Subcutaneous preadipocyte (primary cell): ENCODE results near the gene PNKP. TPM values are rescaled to one million over a fixed set of nuclear protein-coding genes. Genes with fewer than 3 reads are reported as not detected.

Source experiments
- small RNA-seq: library from RNA; depleted of rRNA; stranded (forward); fragments of <200 nt; gene quantifications from one replicate; pipeline ENCODE3, GENCODE V24; 2012
- total RNA-seq: library from RNA; depleted of rRNA; stranded (reverse); fragments of >200 nt; gene quantifications from 2 replicates; pipeline ENCODE4 v1.2.3, GENCODE V29; 2012

Gene PNKP
- 33.8 and 55.5 TPM in 2 replicates for total RNA-seq

DNA sequence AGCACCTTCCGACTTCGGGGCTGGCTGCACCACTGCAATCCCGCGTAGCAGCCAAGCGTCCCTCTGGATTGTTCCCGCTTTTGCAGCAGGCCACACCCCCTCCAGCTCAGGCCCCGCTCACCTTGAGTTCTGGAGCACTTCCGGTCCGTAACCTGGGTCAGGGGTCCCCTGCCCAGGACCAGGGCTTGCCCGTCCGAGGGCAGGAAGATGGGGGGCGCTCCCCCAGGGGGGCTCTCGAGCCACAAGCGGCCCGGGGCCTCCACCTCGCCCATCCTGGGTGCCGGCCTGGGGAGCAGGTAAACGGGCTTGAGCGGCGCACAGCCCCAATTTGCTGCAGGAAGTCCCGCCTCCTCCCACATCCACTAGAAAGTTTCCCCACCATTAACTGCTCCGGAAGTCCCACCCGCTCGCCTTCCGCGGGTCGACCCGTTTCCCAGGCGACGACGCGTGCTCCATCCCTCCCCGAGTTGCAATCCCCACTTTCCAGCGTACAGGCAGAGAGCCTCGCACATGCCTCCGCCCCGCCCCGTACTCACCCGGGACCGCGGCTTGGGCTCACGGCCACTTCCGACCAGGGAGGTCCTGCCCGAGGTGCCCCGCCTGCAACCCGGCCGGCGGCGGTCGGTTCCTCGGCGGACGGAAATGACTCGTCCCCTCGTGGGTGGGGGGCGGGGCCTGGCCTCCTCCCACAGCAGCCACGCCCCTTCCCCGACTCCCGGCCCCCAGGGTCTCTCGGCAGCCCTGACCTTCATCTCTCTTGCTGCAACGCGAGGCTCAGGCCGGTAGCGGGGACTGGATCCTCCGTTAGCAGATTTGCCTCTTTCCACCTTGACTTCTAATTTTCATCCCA is at the start of gene PNKP:
TSS of gene PNKP (minus strand) at position 644 of the 850 bp plus-strand sequence. CDS start at position 272, 372 bp downstream.

DNA sequence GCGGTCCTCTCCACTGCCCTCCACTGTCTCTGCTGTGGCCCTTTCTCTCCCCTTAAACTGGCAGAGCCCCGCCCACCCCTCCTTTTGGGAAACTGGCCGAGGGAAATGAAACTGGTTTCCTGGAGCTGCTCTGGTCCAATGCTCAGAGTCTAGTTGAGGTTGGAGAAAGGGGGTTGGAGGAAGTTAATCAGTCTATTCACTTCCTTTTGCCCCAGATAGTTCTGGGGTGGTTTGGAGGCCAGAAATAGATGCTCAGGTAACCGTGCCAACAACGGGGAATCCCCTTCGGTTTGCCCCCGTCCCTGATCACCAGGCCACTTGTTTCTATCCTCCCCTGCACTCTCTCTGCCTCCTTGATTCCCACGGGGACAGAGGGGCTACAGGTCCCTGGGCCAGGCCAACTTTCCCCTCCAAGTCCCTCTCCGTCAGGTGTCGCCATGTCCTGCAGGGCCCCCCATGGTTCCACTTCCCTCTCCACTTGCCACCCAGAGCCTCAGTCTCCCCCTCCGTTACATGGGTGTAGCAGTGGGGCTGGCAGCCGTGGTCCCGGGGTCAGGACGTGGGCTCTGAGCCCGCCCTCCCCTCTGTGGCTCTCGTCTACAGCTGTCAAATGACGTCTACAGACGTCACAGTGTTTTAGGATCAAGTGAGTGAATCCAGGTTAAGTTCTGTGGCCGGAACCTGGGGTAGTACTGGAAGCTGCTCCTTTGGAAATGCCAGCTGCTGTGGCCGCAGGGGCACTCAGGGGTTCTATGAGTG is 29.7 kb upstream of the PNKP start, which contains the start of gene IL4I1:
TSS of gene IL4I1 (minus strand) at position 25 of the 759 bp plus-strand sequence. CDS start 727 bp downstream, outside the sequence.

DNA sequence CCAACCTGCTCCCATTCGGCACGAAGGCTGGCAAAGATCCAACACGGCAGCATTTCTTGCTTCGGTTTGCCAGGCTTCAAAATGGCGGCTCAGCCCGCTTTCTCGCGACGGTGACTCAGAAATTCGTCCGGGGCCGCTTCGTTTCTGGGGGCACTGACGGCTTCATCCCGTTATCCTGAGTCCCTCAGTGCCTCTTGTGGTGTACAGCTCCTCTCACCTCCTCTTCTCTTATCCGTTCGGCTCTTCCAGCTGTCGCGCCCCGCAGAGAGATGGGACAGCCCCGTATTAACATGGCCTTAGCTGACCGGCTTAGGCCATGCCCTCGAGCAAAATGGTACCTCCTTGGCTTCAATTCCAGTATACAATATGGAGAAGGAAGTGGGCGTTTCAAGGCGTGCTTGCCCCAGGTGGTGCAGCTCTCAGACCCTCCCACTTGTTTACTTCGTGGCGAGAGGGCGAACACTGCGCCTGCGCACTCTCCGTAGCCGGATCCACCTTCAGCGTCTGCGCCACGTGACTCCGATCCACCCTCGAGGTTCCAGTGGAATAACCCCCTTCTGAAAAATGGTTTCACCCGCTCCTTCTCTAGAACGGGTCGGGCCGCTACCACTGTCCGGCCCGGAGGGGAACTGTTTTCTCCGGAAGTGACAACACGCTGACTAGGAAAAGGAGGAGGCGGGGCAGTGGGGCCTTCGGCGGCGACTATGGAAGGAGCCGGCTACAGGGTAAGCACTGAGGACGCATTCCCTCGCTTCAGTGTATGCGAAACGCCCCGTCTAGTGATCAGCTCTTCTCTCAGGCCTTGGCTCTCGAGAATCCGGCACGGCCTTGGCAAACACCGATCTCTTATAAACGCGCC is 9.9 kb upstream of the PNKP start, which contains the start of the genes AKT1S1 and TBC1D17:
TSS of gene AKT1S1 (minus strand) at position 336 of the 859 bp plus-strand sequence. CDS start 4,060 bp downstream, outside the sequence.
TSS of gene TBC1D17 (plus strand) at position 683 of the 859 bp plus-strand sequence. CDS start at position 705, 22 bp downstream.

DNA sequence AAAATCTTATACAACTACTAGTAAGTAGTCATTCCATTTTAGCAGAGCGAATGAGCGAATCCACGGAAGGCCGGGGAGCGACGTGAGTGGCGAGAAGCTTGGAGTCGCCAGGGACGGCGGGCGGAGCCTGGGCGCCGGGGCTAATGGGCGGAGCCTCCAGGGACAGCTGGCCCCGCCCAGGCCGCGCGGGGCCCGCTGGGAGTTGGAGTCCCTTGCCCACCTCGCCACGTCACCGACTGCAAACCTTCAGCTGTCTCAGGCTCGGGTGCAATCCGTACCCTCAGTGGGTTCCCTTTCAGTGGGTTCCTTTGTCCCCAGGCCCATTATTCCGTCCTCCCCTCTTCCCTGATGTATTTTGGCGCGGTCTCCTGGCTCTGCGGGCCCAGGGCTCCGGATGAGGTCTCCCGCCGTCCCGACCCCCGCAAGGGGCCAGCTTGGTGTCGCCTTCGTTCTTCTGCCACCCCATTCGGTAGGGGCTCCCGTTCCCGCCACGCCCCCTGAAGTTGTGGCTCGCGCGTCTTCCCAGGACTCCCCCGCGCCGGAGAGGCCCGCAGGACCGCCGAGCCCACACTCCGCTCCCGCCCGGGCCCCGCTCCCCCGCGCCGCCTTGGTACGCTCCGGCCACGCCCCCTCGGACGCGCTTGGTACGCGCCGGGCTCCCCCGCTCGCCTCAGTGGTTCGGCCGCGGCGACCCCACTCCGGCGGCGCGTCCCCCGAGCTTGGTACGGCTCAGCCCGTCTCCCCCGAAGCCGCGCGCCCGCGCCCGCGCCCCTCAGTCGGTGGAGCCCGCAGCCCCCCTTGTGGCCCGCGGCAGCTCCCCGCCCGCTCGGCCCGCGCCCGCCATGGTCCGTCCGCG is 16.7 kb downstream of the PNKP start, which contains the start of gene PTOV1:
TSS of gene PTOV1 (plus strand) at position 673 of the 856 bp plus-strand sequence.

DNA sequence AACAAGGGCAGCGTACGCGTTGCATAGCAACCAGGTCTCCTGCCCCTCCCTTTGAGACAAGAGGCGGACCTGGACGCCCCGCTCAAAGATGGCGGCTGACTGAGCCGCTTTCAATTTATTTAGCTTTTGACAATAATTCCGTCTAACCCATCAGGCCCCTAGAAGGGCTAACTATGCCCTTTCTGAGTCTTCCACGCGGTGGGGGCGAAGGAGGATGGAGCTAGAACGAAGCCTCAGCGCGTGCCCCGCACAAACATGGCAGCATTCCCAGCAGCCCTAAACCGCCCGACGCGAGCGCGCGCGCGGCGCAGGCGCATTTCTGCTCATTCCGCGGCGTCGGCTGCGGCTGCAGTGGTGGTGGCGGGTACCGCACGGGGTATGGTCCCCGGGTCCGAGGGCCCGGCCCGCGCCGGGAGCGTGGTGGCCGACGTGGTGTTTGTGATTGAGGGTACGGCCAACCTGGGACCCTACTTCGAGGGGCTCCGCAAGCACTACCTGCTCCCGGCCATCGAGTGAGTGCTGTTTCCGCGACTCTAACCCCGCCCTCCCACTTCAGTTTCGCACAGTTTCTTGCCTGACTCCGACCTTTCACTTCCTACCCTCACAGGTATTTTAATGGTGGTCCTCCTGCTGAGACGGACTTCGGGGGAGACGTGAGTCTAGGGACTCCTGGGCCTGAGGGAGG is 49.3 kb downstream of the PNKP start, which contains the start of gene MED25:
TSS of gene MED25 (plus strand) at position 326 of the 685 bp plus-strand sequence. CDS start at position 379, 53 bp downstream.

DNA sequence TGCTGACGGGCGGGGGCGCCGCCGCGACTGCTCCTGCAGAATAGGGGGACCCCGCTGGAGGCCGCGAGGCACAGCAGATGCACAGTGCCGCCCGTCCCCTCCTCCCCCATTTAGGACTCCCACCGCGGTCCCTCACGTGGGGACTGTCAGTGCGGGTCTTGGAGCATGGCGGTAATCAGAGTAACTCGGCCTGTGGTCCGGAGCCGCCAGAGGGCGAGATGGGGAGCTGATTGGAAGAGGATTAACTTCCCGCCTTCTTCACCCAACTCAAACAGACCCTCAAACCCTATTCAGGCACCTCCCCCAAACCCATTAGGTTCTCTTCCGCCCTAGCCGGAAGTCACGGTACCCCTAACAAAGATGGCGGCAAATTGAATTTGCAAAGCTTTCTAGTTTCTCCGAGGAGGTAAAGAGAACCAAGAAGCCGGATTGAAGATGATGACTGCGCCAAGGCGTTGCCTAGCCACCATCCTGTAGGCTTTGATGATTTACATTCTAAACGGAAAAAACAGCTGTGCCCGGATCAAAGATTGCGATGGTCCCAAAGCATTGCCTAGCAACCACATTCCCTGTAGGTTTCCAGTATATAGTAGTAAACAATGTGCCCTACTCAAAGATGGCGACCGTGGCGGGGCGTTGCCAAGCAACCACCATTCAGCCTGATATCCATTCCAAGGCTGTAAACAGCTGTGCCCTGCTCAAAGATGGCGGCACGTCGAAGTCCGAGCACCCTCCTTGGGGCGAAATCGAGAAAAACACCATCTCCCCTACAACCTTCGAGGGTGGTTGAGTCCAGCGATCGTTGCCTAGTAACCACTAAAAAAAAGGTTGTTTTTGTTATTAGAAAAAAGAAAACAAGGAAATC is 54.1 kb downstream of the PNKP start, which contains the start of gene FUZ:
TSS of gene FUZ (minus strand) at position 296 of the 865 bp plus-strand sequence. CDS start at position 110, 186 bp downstream.

Small RNAs within 50 kb of the gene (small RNA-seq; reads per million reads assigned to genes)
- gene MIR4749 = not detected

Other genes with a start within 250 kb of the PNKP start
- gene RRAS, start 227.4 kb downstream of the PNKP start, total RNA-seq = 39.3 and 42.0 TPM in 2 replicates
- gene SCAF1, start 225.4 kb downstream of the PNKP start, total RNA-seq = 15.4 and 19.9 TPM in 2 replicates
- gene IRF3, start 201.7 kb downstream of the PNKP start, total RNA-seq = 47.5 and 53.3 TPM in 2 replicates
- 5.9 and 9.4 TPM in 2 replicates for gene BCL2L12, start 201.6 kb downstream of the PNKP start, total RNA-seq
- 341 and 403 TPM in 2 replicates for gene PRMT1, start 190.3 kb downstream of the PNKP start, total RNA-seq
- gene ADM5, start 178.0 kb downstream of the PNKP start, total RNA-seq = 0.73 and 1.2 TPM in 2 replicates
- gene CPT1C, start 176.5 kb downstream of the PNKP start, total RNA-seq = 16.0 and 22.0 TPM in 2 replicates
- 0.59 and 1.5 TPM in 2 replicates for gene TSKS, start 104.3 kb downstream of the PNKP start, total RNA-seq
- gene AP2A1, start 100.6 kb downstream of the PNKP start, total RNA-seq = 131 and 140 TPM in 2 replicates
- gene FUZ, start 54.3 kb downstream of the PNKP start, total RNA-seq = 16.4 and 23.1 TPM in 2 replicates
- 14.9 and 16.2 TPM in 2 replicates for gene MED25, start 49.3 kb downstream of the PNKP start, total RNA-seq
- 36.4 and 49.5 TPM in 2 replicates for gene PTOV1, start 16.4 kb downstream of the PNKP start, total RNA-seq
- gene AKT1S1, start 9.8 kb upstream of the PNKP start, total RNA-seq = 13.2 and 13.5 TPM in 2 replicates
- 15.6 and 16.5 TPM in 2 replicates for gene TBC1D17, start 10.1 kb upstream of the PNKP start, total RNA-seq
- gene IL4I1, start 29.3 kb upstream of the PNKP start, total RNA-seq = 0.20 and 1.1 TPM in 2 replicates
- gene ATF5, start 61.6 kb upstream of the PNKP start, total RNA-seq = 5.9 and 6.8 TPM in 2 replicates
- gene NUP62, start 61.9 kb upstream of the PNKP start, total RNA-seq = 26.8 and 45.5 TPM in 2 replicates
- not detected in 2 replicates for gene SIGLEC11, start 93.6 kb upstream of the PNKP start, total RNA-seq
- gene VRK3, start 157.8 kb upstream of the PNKP start, total RNA-seq = 21.7 and 26.8 TPM in 2 replicates
- 9.6 and 12.5 TPM in 2 replicates for gene ZNF473, start 158.4 kb upstream of the PNKP start, total RNA-seq